ENCODE measurements around the gene OR4D9. TPM values are rescaled to one million over a fixed set of nuclear protein-coding genes. Genes with fewer than 3 reads are reported as not detected.
A peak's percentile ranks its signal among the peaks of the same experiment; 100 is the strongest.

The OR4D9 gene
- total RNA-seq, 1 experiment from 2014 or later = not detected

DNA sequence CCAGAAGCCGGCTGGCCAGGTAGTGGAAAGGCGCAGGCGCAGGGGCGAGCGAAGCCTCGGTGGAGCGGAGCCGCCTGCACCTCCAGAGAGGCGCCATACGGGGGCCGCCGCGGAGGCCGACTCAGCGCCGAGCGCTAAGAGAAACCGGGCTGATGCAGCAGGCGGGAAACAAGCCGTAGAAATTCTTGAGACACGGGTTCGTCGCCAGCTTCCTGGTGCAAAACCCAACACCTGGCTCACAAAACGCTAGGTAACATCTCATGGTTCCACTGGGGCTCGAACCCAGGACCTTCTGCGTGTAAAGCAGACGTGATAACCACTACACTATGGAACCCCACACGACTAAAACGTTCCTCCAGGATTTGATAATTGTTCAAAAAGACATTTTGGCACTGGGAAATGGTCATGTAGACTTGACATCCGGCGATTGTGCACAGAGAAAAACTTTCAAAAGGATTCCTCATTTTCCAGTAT is 39.1 kb downstream of the OR4D9 start (continued):
- TF ChIP-seq, protein P1, sequence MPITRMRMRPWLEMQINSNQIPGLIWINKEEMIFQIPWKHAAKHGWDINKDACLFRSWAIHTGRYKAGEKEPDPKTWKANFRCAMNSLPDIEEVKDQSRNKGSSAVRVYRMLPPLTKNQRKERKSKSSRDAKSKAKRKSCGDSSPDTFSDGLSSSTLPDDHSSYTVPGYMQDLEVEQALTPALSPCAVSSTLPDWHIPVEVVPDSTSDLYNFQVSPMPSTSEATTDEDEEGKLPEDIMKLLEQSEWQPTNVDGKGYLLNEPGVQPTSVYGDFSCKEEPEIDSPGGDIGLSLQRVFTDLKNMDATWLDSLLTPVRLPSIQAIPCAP (CRISPR knock-in tag; IDR thresholded peaks at IDR 0.05) = peak; percentile 70; the same call in 1 of the 2 replicates
- TF ChIP-seq FOXJ3 (CRISPR knock-in tag; IDR thresholded peaks at IDR 0.05; ENCODE audit: borderline replicate concordance) (no peak), ZNF232 (CRISPR knock-in tag; IDR thresholded peaks at IDR 0.05) (no peak), SP1 (CRISPR knock-in tag; conservative IDR thresholded peaks at IDR 0.05) (0 out of 2 replicates have a peak, but pooled peaks have one; percentile 45), CDX4 (CRISPR knock-in tag; IDR thresholded peaks at IDR 0.05; ENCODE audit: borderline replicate concordance) (no peak), HMGXB4 (CRISPR knock-in tag; IDR thresholded peaks at IDR 0.05) (peak; percentile 91), RELA (CRISPR knock-in tag; IDR thresholded peaks at IDR 0.05; ENCODE audit: borderline replicate concordance) (no peak), SMAD3 (CRISPR knock-in tag; IDR thresholded peaks at IDR 0.05; ENCODE audit: borderline replicate concordance) (no peak), TP53 (CRISPR knock-in tag; IDR thresholded peaks at IDR 0.05) (no peak), OVOL2 (CRISPR knock-in tag; IDR thresholded peaks at IDR 0.05; ENCODE audit: borderline replicate concordance) (no peak), TEAD1 (CRISPR knock-in tag; IDR thresholded peaks at IDR 0.05) (peak; percentile 46; the same call in 1 of the 2 replicates), ETV6 (CRISPR knock-in tag; IDR thresholded peaks at IDR 0.05) (peak; percentile 69), NFYB (CRISPR knock-in tag; conservative IDR thresholded peaks at IDR 0.05; ENCODE audit: low read depth) (no peak), NR2C2 (CRISPR knock-in tag; IDR thresholded peaks at IDR 0.05) (no peak), EMX1 (CRISPR knock-in tag; IDR thresholded peaks at IDR 0.05) (0 out of 2 replicates have a peak, but pooled peaks have one; percentile 44), MYBL2 (CRISPR knock-in tag; IDR thresholded peaks at IDR 0.05) (no peak), PREB (CRISPR knock-in tag; IDR thresholded peaks at IDR 0.05; ENCODE audit: borderline replicate concordance) (no peak), ESRRA (CRISPR knock-in tag; IDR thresholded peaks at IDR 0.05; ENCODE audit: borderline replicate concordance) (no peak), ATF1 (CRISPR knock-in tag; IDR thresholded peaks at IDR 0.05) (no peak)
- TF ChIP-seq, protein P2, sequence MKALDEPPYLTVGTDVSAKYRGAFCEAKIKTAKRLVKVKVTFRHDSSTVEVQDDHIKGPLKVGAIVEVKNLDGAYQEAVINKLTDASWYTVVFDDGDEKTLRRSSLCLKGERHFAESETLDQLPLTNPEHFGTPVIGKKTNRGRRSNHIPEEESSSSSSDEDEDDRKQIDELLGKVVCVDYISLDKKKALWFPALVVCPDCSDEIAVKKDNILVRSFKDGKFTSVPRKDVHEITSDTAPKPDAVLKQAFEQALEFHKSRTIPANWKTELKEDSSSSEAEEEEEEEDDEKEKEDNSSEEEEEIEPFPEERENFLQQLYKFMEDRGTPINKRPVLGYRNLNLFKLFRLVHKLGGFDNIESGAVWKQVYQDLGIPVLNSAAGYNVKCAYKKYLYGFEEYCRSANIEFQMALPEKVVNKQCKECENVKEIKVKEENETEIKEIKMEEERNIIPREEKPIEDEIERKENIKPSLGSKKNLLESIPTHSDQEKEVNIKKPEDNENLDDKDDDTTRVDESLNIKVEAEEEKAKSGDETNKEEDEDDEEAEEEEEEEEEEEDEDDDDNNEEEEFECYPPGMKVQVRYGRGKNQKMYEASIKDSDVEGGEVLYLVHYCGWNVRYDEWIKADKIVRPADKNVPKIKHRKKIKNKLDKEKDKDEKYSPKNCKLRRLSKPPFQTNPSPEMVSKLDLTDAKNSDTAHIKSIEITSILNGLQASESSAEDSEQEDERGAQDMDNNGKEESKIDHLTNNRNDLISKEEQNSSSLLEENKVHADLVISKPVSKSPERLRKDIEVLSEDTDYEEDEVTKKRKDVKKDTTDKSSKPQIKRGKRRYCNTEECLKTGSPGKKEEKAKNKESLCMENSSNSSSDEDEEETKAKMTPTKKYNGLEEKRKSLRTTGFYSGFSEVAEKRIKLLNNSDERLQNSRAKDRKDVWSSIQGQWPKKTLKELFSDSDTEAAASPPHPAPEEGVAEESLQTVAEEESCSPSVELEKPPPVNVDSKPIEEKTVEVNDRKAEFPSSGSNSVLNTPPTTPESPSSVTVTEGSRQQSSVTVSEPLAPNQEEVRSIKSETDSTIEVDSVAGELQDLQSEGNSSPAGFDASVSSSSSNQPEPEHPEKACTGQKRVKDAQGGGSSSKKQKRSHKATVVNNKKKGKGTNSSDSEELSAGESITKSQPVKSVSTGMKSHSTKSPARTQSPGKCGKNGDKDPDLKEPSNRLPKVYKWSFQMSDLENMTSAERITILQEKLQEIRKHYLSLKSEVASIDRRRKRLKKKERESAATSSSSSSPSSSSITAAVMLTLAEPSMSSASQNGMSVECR (CRISPR knock-in tag; IDR thresholded peaks at IDR 0.05; ENCODE audit: borderline replicate concordance) = no peak
- TF ChIP-seq, protein P3, sequence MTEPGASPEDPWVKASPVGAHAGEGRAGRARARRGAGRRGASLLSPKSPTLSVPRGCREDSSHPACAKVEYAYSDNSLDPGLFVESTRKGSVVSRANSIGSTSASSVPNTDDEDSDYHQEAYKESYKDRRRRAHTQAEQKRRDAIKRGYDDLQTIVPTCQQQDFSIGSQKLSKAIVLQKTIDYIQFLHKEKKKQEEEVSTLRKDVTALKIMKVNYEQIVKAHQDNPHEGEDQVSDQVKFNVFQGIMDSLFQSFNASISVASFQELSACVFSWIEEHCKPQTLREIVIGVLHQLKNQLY (CRISPR knock-in tag; IDR thresholded peaks at IDR 0.05) = no peak
- TF ChIP-seq, protein P4, sequence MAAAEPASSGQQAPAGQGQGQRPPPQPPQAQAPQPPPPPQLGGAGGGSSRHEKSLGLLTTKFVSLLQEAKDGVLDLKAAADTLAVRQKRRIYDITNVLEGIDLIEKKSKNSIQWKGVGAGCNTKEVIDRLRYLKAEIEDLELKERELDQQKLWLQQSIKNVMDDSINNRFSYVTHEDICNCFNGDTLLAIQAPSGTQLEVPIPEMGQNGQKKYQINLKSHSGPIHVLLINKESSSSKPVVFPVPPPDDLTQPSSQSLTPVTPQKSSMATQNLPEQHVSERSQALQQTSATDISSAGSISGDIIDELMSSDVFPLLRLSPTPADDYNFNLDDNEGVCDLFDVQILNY (CRISPR knock-in tag; IDR thresholded peaks at IDR 0.05) = peak; percentile 66; the same call in 1 of the 2 replicates
- TF ChIP-seq, protein P5, sequence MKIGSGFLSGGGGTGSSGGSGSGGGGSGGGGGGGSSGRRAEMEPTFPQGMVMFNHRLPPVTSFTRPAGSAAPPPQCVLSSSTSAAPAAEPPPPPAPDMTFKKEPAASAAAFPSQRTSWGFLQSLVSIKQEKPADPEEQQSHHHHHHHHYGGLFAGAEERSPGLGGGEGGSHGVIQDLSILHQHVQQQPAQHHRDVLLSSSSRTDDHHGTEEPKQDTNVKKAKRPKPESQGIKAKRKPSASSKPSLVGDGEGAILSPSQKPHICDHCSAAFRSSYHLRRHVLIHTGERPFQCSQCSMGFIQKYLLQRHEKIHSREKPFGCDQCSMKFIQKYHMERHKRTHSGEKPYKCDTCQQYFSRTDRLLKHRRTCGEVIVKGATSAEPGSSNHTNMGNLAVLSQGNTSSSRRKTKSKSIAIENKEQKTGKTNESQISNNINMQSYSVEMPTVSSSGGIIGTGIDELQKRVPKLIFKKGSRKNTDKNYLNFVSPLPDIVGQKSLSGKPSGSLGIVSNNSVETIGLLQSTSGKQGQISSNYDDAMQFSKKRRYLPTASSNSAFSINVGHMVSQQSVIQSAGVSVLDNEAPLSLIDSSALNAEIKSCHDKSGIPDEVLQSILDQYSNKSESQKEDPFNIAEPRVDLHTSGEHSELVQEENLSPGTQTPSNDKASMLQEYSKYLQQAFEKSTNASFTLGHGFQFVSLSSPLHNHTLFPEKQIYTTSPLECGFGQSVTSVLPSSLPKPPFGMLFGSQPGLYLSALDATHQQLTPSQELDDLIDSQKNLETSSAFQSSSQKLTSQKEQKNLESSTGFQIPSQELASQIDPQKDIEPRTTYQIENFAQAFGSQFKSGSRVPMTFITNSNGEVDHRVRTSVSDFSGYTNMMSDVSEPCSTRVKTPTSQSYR (CRISPR knock-in tag; IDR thresholded peaks at IDR 0.05) = no peak
- TF ChIP-seq, protein P6, sequence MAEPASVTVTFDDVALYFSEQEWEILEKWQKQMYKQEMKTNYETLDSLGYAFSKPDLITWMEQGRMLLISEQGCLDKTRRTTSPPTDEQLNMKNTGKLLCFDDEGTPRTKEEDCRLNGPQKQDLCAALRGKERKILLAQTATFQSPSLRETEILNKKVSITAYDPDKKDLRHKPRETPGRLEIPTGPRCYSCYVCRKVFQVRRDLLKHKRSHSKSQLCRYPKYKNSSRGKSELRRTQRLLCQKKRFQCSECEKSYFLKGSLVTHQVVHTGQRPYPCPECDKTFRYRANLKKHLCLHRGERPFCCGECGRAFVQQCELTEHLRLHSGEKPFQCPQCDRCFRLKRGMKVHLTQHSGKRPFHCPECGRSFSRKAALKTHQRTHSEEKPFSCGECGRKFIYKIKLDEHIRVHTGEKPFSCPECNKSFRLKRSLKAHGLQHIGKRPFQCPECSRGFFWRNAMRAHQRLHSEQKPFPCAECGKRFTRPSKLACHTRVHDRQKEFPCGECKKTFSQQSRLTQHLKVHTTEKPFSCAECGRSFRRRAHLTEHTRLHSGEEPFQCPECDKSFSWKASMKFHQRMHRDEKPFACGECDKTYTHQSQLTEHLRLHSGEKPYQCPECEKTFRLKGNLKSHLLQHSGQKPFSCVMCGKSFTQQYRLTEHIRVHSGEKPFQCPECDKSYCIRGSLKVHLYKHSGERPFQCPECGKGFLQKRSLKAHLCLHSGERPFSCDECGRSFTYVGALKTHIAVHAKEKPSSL (CRISPR knock-in tag; conservative IDR thresholded peaks at IDR 0.05) = no peak
